ENCODE results near the gene CCL17. TPM values are rescaled to one million over a fixed set of nuclear protein-coding genes. Genes with fewer than 3 reads are reported as not detected.

CCL17 gene
- total RNA-seq, 1 donor from 2014 or later: not detected

GRCh38 chr16:57422026-57422944 lies 17.7 kb downstream of the CCL17 start:
- Mint-ChIP-seq H3K4me1 (ENCODE audit: unreplicated experiment) (peaks cover 26% of the 10 kb centered on the region), H3K9me3 (no peaks in the 10 kb centered on the region), H3K36me3 (no peaks in the 10 kb centered on the region), H3K27ac (peak overlapping the region; percentile 32), H3K4me3 (no peak overlapping the region), H3K27me3 (no peaks in the 10 kb centered on the region)
- TF ChIP-seq, protein P1, sequence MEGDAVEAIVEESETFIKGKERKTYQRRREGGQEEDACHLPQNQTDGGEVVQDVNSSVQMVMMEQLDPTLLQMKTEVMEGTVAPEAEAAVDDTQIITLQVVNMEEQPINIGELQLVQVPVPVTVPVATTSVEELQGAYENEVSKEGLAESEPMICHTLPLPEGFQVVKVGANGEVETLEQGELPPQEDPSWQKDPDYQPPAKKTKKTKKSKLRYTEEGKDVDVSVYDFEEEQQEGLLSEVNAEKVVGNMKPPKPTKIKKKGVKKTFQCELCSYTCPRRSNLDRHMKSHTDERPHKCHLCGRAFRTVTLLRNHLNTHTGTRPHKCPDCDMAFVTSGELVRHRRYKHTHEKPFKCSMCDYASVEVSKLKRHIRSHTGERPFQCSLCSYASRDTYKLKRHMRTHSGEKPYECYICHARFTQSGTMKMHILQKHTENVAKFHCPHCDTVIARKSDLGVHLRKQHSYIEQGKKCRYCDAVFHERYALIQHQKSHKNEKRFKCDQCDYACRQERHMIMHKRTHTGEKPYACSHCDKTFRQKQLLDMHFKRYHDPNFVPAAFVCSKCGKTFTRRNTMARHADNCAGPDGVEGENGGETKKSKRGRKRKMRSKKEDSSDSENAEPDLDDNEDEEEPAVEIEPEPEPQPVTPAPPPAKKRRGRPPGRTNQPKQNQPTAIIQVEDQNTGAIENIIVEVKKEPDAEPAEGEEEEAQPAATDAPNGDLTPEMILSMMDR (conservative IDR thresholded peaks at IDR 0.05): peak; percentile 79
- DNase-seq (ENCODE audit: extremely low spot score, unreplicated experiment): no peak

GRCh38 chr16:57423152-57423551 lies 18.6 kb downstream of the CCL17 start:
- Mint-ChIP-seq H3K36me3 (peaks cover 5% of the 10 kb centered on the region), H3K9me3 (no peaks in the 10 kb centered on the region), H3K4me3 (no peak overlapping the region), H3K27me3 (no peaks in the 10 kb centered on the region), H3K4me1 (ENCODE audit: unreplicated experiment) (peaks cover 21% of the 10 kb centered on the region), H3K27ac (no peak overlapping the region)
- no peak for DNase-seq (ENCODE audit: extremely low spot score, unreplicated experiment)
- TF ChIP-seq, protein P1 (conservative IDR thresholded peaks at IDR 0.05): no peak

DNA sequence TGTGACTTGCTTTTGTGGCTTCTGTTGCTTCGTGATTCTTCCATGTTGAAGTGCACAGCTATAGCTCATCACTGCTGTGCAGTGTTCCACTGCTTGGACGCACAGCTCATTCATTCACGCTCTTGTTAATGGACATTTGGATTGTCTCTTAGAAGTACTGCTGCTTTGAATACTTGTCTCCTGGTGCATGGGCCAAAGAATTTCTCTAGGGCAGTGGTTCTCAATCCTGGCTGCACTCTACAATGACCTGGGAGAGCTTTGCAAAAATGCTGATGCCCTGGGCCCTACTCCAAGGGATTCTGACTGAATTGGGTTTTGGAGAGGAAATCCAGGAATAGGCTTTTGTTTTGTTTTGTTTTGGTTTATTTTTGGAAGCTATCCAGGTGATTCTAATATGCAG lies 20.0 kb downstream of the CCL17 start:
- Mint-ChIP-seq H3K4me1 (ENCODE audit: unreplicated experiment) (peaks cover 9% of the 10 kb centered on the region), H3K27ac (no peak overlapping the region), H3K4me3 (no peak overlapping the region), H3K9me3 (no peaks in the 10 kb centered on the region), H3K27me3 (no peaks in the 10 kb centered on the region), H3K36me3 (peaks cover 13% of the 10 kb centered on the region)
- TF ChIP-seq, protein P1 (conservative IDR thresholded peaks at IDR 0.05): no peak
- DNase-seq (ENCODE audit: extremely low spot score, unreplicated experiment): no peak

- H3K4me3 Mint-ChIP-seq: no peak overlapping the region
- no peak for DNase-seq (ENCODE audit: extremely low spot score, unreplicated experiment)
- no peak overlapping the region for H3K27ac Mint-ChIP-seq
- H3K9me3 Mint-ChIP-seq: no peaks in the 10 kb centered on the region
- TF ChIP-seq, protein P1 (conservative IDR thresholded peaks at IDR 0.05): no peak
- H3K27me3 Mint-ChIP-seq: no peaks in the 10 kb centered on the region
- H3K36me3 Mint-ChIP-seq: peaks cover 23% of the 10 kb centered on the region
- H3K4me1 Mint-ChIP-seq (ENCODE audit: unreplicated experiment): peaks cover 7% of the 10 kb centered on the region
Measured at GRCh38 chr16:57426356-57426755, 21.8 kb downstream of the CCL17 start.

GRCh38 chr16:57427307-57427706 lies 22.7 kb downstream of the CCL17 start:
- no peak for DNase-seq (ENCODE audit: extremely low spot score, unreplicated experiment)
- H3K27ac Mint-ChIP-seq: no peak overlapping the region
- H3K4me1 Mint-ChIP-seq (ENCODE audit: unreplicated experiment): peaks cover 4% of the 10 kb centered on the region
- TF ChIP-seq, protein P1 (conservative IDR thresholded peaks at IDR 0.05): no peak
- no peaks in the 10 kb centered on the region for H3K27me3 Mint-ChIP-seq
- H3K36me3 Mint-ChIP-seq: peaks cover 26% of the 10 kb centered on the region
- H3K9me3 Mint-ChIP-seq: no peaks in the 10 kb centered on the region
- no peak overlapping the region for H3K4me3 Mint-ChIP-seq
